ENCODE results near the gene KRTAP2-4. TPM values are rescaled to one million over a fixed set of nuclear protein-coding genes. Genes with fewer than 3 reads are reported as not detected.
A peak's percentile ranks its signal among the peaks of the same experiment; 100 is the strongest.
"Not testable (repeated sequence)": the region's sequence is repeated elsewhere in the genome, so short reads cannot be mapped to it uniquely, and the experiment has no call there.

KRTAP2-4 gene
- total and polyA plus RNA-seq, 8 donors = not detected

DNA sequence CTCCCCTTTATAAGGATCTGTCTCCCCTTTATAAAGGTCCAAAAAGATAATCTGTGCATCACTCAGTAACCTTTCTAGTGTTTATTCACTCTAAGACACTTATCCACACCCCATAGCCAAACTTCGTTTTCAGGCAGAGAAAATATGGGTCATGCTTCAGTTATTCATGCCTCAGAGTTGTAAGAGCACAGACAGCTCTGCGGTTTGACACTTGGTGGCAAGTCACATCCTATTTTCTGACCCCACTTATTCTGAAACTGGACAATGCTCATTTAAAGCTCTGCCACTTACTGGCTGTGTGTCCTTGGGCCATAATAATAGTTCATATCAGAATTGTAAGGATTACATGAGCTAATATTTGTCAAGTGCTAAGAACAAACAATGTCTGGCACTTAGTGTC is 16.6 kb downstream of the KRTAP2-4 start:
- no peak for DNase-seq
- Histone ChIP-seq H3K4me3 (no peak overlapping the region), H3K4me1 (no peaks in the 10 kb centered on the region), H3K27ac (no peak overlapping the region), H3K27me3 (peaks cover 3 to 39% of the 10 kb centered on the region in 2 donors), H3K9me3 (peaks cover 0 to 1% of the 10 kb centered on the region in 2 donors), H3K36me3 (no peaks in the 10 kb centered on the region)
- no peak for ATAC-seq
- intact Hi-C loops (cut with DNase I) = no loop called here
- TF ChIP-seq, protein P1, sequence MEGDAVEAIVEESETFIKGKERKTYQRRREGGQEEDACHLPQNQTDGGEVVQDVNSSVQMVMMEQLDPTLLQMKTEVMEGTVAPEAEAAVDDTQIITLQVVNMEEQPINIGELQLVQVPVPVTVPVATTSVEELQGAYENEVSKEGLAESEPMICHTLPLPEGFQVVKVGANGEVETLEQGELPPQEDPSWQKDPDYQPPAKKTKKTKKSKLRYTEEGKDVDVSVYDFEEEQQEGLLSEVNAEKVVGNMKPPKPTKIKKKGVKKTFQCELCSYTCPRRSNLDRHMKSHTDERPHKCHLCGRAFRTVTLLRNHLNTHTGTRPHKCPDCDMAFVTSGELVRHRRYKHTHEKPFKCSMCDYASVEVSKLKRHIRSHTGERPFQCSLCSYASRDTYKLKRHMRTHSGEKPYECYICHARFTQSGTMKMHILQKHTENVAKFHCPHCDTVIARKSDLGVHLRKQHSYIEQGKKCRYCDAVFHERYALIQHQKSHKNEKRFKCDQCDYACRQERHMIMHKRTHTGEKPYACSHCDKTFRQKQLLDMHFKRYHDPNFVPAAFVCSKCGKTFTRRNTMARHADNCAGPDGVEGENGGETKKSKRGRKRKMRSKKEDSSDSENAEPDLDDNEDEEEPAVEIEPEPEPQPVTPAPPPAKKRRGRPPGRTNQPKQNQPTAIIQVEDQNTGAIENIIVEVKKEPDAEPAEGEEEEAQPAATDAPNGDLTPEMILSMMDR (IDR thresholded peaks at IDR 0.05) = no peak

DNA sequence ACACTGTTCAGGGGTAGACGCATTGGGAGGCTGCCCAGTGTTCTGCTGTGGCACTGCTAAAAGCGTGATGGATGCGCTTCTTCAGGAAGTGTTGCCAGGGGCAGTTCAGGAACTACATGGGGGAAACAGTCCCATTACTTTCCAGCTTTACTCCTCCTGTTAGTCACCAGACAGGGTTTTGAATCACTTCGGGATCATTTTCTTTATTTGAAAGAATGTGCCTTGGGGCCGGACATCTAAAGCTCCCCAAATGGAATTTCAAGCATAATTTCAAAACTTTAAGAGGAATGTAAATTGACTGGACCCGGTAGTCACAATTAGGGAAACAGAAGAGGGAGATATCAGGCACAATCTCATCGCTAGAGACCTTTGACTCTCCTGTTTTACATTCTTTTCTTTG is 17.2 kb downstream of the KRTAP2-4 start:
- no peaks in the 10 kb centered on the region for H3K36me3 ChIP-seq
- TF ChIP-seq, protein P1 (IDR thresholded peaks at IDR 0.05) = no peak
- no peak overlapping the region for H3K27ac ChIP-seq
- DNase-seq (no peak), ATAC-seq (no peak)
- H3K4me1 ChIP-seq = no peaks in the 10 kb centered on the region
- intact Hi-C loops (cut with DNase I) = no loop called here
- H3K27me3 ChIP-seq = peaks cover 3 to 39% of the 10 kb centered on the region in 2 donors
- H3K4me3 ChIP-seq = no peak overlapping the region
- peaks cover 0 to 3% of the 10 kb centered on the region in 2 donors for H3K9me3 ChIP-seq

DNA sequence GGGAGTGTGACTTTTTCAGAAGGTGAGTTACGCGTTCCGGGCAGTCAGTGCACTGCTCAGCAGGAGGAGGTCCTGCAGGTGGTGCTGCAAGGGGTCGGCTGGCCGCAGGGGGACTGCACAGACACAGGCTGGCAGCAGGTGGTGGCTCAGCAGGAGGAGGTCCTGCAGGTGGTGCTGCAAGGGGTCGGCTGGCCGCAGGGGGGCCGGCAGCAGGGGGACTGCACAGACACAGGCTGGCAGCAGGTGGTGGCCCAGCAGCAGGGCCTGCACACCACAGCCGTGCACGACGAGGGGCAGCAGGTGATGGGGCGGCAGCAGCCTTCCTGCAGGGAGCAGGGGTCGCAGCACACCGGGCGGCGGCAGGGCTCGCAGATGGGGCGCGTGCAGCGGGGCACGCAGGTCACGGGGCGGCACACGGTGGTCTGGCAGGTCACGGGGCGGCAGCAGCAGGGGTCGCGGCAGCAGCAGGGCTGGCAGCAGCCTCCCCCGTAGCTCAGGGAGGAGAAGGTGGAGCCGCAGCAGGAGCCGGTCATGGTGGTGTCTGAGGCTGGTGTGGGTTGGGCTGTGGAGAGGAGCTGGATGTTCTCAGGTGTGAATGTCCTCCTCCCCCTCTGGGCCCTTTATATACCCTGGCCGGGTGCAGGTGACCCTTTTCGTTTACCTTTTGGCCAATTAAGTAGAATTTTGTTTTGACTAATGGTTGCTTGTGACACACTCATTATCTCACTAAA is 18.8 kb downstream of the KRTAP2-4 start, which contains the start of gene KRTAP2-1:
KRTAP2-1 (minus strand) TSS at position 582 of the 731 bp plus-strand sequence; CDS start at position 533, 49 bp downstream.
- ATAC-seq; H3K4me1 ChIP-seq; H3K27ac ChIP-seq; H3K9me3 ChIP-seq; H3K36me3 ChIP-seq; H3K4me3 ChIP-seq; intact Hi-C loops (cut with DNase I); DNase-seq: not testable (repeated sequence)
- H3K27me3 ChIP-seq = peaks cover 3 to 39% of the 10 kb centered on the region in 2 donors

DNA sequence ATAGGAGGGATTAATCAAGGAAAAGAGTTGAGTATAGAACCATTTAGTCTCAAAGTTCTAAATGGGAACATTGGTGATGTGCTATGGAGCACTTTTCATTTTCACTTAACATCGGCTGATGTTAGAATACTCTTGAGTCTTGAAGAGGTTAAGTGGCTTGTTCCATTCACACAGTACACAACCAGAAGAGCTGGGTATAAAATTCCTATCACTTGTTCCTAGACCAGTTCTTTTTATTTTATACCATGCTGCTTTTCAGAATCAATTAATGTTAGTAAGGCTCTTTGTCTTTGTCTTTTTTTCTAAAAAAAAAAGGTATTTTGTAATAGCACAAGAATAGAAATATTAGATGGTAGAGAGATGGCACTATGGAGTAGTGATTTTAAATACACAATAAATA is 22.7 kb downstream of the KRTAP2-4 start:
- intact Hi-C loops (cut with DNase I) = no loop called here
- ATAC-seq (no peak), DNase-seq (no peak)
- no peak overlapping the region for H3K27ac ChIP-seq
- H3K9me3 ChIP-seq = peaks cover 0 to 3% of the 10 kb centered on the region in 2 donors
- peaks cover 3 to 19% of the 10 kb centered on the region in 2 donors for H3K27me3 ChIP-seq
- no peaks in the 10 kb centered on the region for H3K4me1 ChIP-seq
- no peak overlapping the region for H3K4me3 ChIP-seq
- no peaks in the 10 kb centered on the region for H3K36me3 ChIP-seq
- TF ChIP-seq, protein P1 (IDR thresholded peaks at IDR 0.05) = no peak

DNA sequence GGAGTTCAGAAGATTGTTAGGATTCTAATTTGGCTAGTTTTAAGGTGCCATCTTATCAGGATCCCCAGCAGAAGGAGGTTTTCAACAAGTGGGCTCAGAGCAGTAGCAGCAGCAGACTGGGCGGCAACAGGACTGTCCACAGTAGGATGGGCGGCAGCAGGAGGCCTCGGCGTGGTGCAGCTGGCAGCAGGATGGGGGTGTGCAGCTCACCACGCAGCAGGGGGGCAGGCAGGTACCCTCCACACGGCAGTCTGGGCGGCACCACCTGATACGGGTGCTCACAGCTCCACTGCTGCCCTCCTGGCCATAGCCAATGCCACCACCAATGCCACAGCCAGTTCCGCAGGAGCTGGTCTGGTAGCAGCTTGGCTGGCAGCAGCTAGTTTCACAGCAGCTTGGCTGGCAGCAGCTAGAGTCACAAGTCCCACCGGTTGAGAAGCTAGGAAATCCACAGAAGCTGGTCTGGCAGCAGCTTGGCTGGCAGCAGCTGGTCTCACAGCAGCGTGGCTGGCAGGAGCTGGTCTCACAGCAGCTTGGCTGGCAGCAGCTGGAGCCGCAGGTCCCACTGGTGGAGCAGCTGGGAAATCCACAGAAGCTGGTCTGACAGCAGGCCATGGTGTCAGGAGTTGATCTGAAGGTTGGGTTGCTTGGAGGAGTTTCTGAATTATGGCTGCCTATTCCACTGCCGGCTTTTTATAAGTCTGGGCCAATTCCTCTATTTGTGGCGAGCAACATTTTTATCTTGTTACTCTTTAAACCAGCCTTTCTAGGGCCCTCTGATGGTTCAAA is 24.7 kb downstream of the KRTAP2-4 start, which contains the start of gene KRTAP1-1:
KRTAP1-1 (minus strand) TSS at position 668 of the 789 bp plus-strand sequence; CDS start at position 615, 53 bp downstream.
- H3K4me3 ChIP-seq; intact Hi-C loops (cut with DNase I); ATAC-seq; H3K27me3 ChIP-seq; H3K27ac ChIP-seq; H3K9me3 ChIP-seq; H3K4me1 ChIP-seq; H3K36me3 ChIP-seq: not testable (repeated sequence)
- DNase-seq = peak in 1 of 4 donors; percentile 65

DNA sequence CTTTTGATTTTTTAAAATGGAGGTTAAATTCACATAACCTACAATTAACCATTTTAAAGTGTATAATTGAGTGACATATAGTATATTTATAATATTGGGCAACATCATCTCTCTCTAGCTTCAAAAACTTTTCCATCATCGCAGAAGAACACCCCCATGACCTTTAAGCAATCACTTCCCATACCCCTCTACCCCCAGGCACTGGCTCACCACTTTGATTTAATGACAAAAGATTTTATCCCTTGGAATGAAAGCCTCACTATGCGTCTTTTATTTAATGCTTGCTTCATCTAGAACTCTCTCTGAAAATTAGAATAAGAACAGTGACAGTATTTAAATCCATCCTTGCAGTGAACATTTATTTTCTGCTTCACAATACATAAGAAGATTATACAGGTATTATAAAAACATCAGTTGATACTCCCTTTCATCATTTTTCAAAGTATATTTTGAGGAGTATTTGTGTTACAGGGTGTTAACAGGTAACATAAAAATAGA is 27.8 kb downstream of the KRTAP2-4 start:
- Histone ChIP-seq H3K9me3 (no peaks in the 10 kb centered on the region), H3K4me1 (no peaks in the 10 kb centered on the region), H3K36me3 (no peaks in the 10 kb centered on the region), H3K4me3 (no peak overlapping the region), H3K27ac (no peak overlapping the region), H3K27me3 (no peaks in the 10 kb centered on the region)
- intact Hi-C loops (cut with DNase I) = no loop called here
- ATAC-seq (no peak), DNase-seq (no peak)
- TF ChIP-seq, protein P1 (IDR thresholded peaks at IDR 0.05) = no peak

DNA sequence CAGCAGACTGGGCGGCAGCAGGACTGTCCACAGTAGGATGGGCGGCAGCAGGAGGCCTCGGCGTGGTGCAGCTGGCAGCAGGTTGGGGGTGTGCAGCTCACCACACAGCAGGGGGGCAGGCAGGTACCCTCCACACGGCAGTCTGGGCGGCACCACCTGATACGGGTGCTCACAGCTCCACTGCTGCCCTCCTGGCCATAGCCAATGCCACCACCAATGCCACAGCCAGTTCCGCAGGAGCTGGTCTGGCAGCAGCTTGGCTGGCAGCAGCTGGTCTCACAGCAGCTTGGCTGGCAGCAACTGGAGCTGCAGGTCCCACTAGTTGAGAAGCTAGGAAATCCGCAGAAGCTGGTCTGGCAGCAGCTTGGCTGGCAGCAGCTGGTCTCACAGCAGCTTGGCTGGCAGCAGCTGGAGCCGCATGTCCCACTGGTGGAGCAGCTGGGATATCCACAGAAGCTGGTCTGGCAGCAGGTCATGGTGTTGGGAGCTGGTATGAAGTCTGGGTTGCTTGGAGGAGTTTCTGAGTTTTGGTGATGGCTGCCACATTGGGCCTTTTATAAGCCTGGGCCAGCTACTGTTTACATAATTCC is 31.2 kb downstream of the KRTAP2-4 start, which contains the start of gene KRTAP1-3:
KRTAP1-3 (minus strand) TSS at position 529 of the 590 bp plus-strand sequence; CDS start at position 476, 53 bp downstream.
- ATAC-seq; H3K36me3 ChIP-seq; DNase-seq; H3K4me3 ChIP-seq; H3K27ac ChIP-seq; H3K9me3 ChIP-seq; intact Hi-C loops (cut with DNase I); H3K4me1 ChIP-seq: not testable (repeated sequence)
- H3K27me3 ChIP-seq = peaks cover 0 to 17% of the 10 kb centered on the region in 2 donors
